Ovary (tissue), 3 donors: Measurements from ENCODE around the gene CAPN13.

Experiments
- CTCF ChIP-seq, 3 donors: fragments of 450-650 bp in 2 of 3; fragments of 200-600 bp in 1 of 3; IDR thresholded peaks; one replicate each; pipeline versions ENCODE4 v1.5.1 to v1.8.0; 2016 to 2022; ENCODE audit warnings: antibody characterized with exemption in 3 of 3, mild to moderate bottlenecking in 1 of 3
- EP300 ChIP-seq: sonication (generic); formaldehyde crosslinking; IDR thresholded peaks from one replicate; pipeline ENCODE4 v1.6.1; 2017; ENCODE audit warnings: antibody characterized with exemption
- POLR2A ChIP-seq: fragments of 450-650 bp; IDR thresholded peaks from one replicate; pipeline ENCODE4 v1.6.1; 2017; ENCODE audit warnings: antibody characterized with exemption, mild to moderate bottlenecking, moderate library complexity
- donor health status: DM: no; HTN: no; CAD: no.

GRCh38 chr2:30714811-30715709, 92.2 kb downstream of the CAPN13 start:
- TF ChIP-seq CTCF (IDR thresholded peaks at IDR 0.05) (no peak), EP300 (no peak), POLR2A (no peak)
